Small intestine (tissue), 7 donors: Measurements from ENCODE around the gene NFIX. TPM values are rescaled to one million over a fixed set of nuclear protein-coding genes. Genes with fewer than 3 reads are reported as not detected.
A peak's percentile ranks its signal among the peaks of the same experiment; 100 is the strongest.

Source experiments
- DNase-seq, 2 donors: peaks; one replicate each; pipeline versions ENCODE4 v3.0.0 to v3.0.0-alpha.2; 2013
- FAIRE-seq: peaks from 2 replicates; lab custom pipeline; 2012; peaks lifted over from hg19 to GRCh38; lab: Jason Lieb, UNC
- H3K27ac ChIP-seq, 3 donors: one replicate each; pipeline ENCODE4 v1.5.1; 2013; ENCODE audit warnings: low read length in 2 of 3, mild to moderate bottlenecking in 2 of 3, control low read depth in 1 of 3, inconsistent platforms in 1 of 3, low read depth in 1 of 3, moderate library complexity in 1 of 3
- H3K27me3 ChIP-seq, 3 donors: one replicate each; pipeline ENCODE4 v1.6.1; 2013; ENCODE audit warnings: low read length in 3 of 3, inconsistent platforms in 1 of 3; ENCODE audit not compliant: control insufficient read depth in 3 of 3, insufficient read depth in 3 of 3
- H3K36me3 ChIP-seq, 3 donors: one replicate each; pipeline ENCODE4 v1.6.1; 2013; ENCODE audit warnings: low read length in 3 of 3, inconsistent platforms in 1 of 3, low read depth in 1 of 3, mild to moderate bottlenecking in 1 of 3, moderate library complexity in 1 of 3; ENCODE audit not compliant: control insufficient read depth in 3 of 3, insufficient read depth in 2 of 3
- H3K4me1 ChIP-seq, 3 donors: one replicate each; pipeline ENCODE4 v1.6.1; 2013; ENCODE audit warnings: low read length in 2 of 3, inconsistent platforms in 1 of 3, low read depth in 1 of 3, mild to moderate bottlenecking in 1 of 3, moderate library complexity in 1 of 3; ENCODE audit not compliant: control insufficient read depth in 3 of 3, insufficient read depth in 2 of 3
- H3K4me3 ChIP-seq, 3 donors: one replicate each; pipeline ENCODE4 v1.5.1; 2013; ENCODE audit warnings: low read length in 3 of 3, control low read depth in 1 of 3, inconsistent platforms in 1 of 3, low read depth in 1 of 3, mild to moderate bottlenecking in 1 of 3, moderate library complexity in 1 of 3
- H3K9me3 ChIP-seq, 2 donors: one replicate each; pipeline ENCODE4 v1.6.1; 2013; ENCODE audit warnings: low read depth in 1 of 2, low read length in 1 of 2; ENCODE audit not compliant: control insufficient read depth in 2 of 2, insufficient read depth in 1 of 2
- WGBS, 3 donors: extraction: QIAGEN DNeasy Blood & Tissue Kit; methylation state at CpG; one replicate each; pipeline ENCODE4 v1.1.7; 2013; 5-methylcytosine and 5-hydroxymethylcytosine counted together
- polyA plus RNA-seq, 4 donors: library from polyadenylated mRNA; stranded (reverse) in 3 of 4; unstranded in 1 of 4; fragments of 200-250 nt in 3 of 4; fragments of 120-200 nt in 1 of 4; gene quantifications; one replicate each; pipeline versions ENCODE4 v1.2.1 to v1.2.3, GENCODE V29; 2013
- donor health status: healthy with polysubstance abuse.
- donor health status: control.
- donor health status: control.
- donor health status: Bipolar disorder and iron deficiency.
- donor health status: healthy.

The NFIX gene
- polyA plus RNA-seq, 4 donors: 2.9 to 31.4 (median 10.0) TPM

DNA sequence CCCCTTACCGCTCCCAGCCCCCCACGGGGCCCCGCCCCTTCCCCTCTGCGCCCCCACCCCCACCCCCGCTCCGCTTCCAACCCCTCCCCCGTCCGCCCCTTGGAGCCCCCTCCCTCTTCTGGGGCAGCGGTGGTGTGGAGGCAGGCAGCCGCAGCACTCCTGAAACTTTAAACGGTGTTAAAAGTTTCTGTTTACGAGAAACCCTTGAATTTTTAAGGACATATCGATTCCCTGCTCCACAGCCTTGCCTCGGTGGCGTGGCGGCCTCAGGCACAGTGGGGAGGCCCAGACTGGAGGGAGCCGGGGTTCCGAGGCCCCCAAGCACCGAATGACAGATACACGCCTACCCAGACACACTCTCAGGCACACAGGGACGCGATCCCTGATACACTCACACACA is 4.8 kb upstream of the NFIX start:
- no peaks in the 10 kb centered on the region for H3K9me3 ChIP-seq
- DNase-seq: no peak
- 45 to 67% (median 58%) methylated on average over 18 to 22 of the region's 22 CpGs for WGBS, 3 donors
- peaks cover 0 to 80% (median 0%) of the 10 kb centered on the region in 3 donors for H3K27me3 ChIP-seq
- no peak overlapping the region for H3K4me3 ChIP-seq
- no peak for FAIRE-seq
- no peak overlapping the region for H3K27ac ChIP-seq
- H3K36me3 ChIP-seq: no peaks in the 10 kb centered on the region
- peaks cover 0 to 12% (median 0%) of the 10 kb centered on the region in 3 donors for H3K4me1 ChIP-seq

DNA sequence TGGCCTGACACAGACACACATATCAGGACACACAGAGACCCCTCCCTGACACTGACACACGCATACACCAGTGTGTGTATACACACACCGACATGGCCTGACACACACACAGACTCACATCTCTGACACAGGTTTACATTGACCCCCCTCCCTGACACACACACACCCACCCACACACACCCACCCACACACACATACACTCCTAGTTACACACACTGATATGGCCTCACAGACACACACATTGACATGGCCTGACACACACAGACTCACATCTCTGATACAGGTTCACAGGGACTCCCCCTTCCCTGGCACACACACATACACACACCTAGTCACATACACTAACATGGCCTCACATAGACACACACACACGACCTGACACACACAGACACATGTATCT is 4.4 kb upstream of the NFIX start:
- Histone ChIP-seq H3K36me3 (no peaks in the 10 kb centered on the region), H3K27me3 (peaks cover 0 to 76% (median 0%) of the 10 kb centered on the region in 3 donors), H3K27ac (no peak overlapping the region), H3K4me3 (no peak overlapping the region), H3K4me1 (peaks cover 0 to 8% (median 0%) of the 10 kb centered on the region in 3 donors), H3K9me3 (no peaks in the 10 kb centered on the region)
- DNase-seq: no peak
- WGBS, 3 donors: 60 to 73% (median 67%) methylated on average over 3 of the region's 3 CpGs
- no peak for FAIRE-seq

DNA sequence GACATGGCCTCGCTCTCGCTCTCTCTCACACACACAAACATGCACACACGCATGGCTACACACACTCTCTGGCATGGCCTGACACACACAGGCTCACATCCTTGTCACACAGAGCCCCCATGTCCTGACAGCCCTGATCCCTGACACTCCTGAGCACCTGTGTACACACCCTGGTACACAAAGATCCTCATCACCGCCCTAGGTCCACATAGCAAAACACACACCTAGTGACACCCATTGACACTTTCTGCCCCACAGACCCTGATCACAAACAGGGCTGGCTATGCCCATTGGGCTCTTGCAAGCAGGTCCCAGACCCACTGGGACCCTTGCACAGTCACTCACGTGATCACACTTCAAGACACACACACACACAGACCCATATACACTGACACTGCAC is 4.0 kb upstream of the NFIX start:
- 87 to 95% (median 92%) methylated on average over 5 of the region's 5 CpGs for WGBS, 3 donors
- peaks cover 0 to 76% (median 0%) of the 10 kb centered on the region in 3 donors for H3K27me3 ChIP-seq
- H3K4me1 ChIP-seq: peaks cover 0 to 5% (median 0%) of the 10 kb centered on the region in 3 donors
- DNase-seq (peak in 1 of 2 donors; percentile 31), FAIRE-seq (no peak)
- H3K4me3 ChIP-seq: no peak overlapping the region
- H3K9me3 ChIP-seq: no peaks in the 10 kb centered on the region
- H3K36me3 ChIP-seq: no peaks in the 10 kb centered on the region
- no peak overlapping the region for H3K27ac ChIP-seq

DNA sequence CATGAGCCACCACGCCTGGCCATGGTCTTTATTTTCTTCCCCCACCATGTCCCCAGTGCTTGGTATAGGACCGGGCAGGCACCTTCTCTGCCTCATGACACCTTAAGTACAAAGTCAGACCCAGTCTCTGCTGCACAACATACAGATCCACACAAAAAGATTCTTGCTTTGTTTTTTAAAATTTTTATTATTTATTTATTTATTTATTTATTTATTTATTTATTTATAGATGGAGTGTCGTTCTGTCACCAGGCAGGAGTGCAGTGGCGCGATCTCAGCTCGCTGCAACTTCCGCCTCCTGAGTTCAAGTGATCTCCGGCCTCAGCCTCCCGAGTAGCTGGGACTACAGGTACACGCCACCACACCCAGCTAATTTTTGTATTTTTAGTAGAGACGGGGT is 2.5 kb upstream of the NFIX start:
- Histone ChIP-seq H3K27me3 (peaks cover 0 to 77% (median 0%) of the 10 kb centered on the region in 3 donors), H3K9me3 (no peaks in the 10 kb centered on the region), H3K36me3 (no peaks in the 10 kb centered on the region), H3K27ac (no peak overlapping the region), H3K4me3 (no peak overlapping the region), H3K4me1 (peaks cover 0 to 5% (median 0%) of the 10 kb centered on the region in 3 donors)
- FAIRE-seq (no peak), DNase-seq (no peak)
- 93 to 94% (median 93%) methylated on average over 11 of the region's 11 CpGs for WGBS, 3 donors

DNA sequence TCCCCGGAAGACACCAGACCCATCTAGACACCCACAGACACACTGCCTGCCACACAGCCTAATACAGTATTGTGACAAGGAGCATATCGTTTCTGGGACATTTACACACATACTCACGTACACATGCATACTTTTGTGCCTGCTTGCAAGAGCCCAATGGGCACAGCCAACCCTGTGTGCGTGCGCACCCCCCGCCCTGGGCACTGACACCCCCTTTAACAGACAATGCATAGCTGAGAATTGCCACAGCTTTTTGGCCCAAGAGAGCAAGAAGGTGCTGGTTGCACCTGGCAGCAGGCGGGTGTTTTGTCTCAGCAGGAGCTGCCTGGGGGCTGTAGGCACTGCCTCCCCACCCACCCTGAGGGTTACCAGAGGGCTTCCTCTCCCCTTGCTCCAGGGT is 1.7 kb upstream of the NFIX start:
- Histone ChIP-seq H3K27me3 (peaks cover 0 to 79% (median 0%) of the 10 kb centered on the region in 3 donors), H3K9me3 (no peaks in the 10 kb centered on the region), H3K4me3 (no peak overlapping the region), H3K36me3 (no peaks in the 10 kb centered on the region), H3K27ac (no peak overlapping the region), H3K4me1 (peaks cover 0 to 5% (median 0%) of the 10 kb centered on the region in 3 donors)
- FAIRE-seq (no peak), DNase-seq (no peak)
- 85 to 90% (median 89%) methylated on average over 7 of the region's 7 CpGs for WGBS, 3 donors

DNA sequence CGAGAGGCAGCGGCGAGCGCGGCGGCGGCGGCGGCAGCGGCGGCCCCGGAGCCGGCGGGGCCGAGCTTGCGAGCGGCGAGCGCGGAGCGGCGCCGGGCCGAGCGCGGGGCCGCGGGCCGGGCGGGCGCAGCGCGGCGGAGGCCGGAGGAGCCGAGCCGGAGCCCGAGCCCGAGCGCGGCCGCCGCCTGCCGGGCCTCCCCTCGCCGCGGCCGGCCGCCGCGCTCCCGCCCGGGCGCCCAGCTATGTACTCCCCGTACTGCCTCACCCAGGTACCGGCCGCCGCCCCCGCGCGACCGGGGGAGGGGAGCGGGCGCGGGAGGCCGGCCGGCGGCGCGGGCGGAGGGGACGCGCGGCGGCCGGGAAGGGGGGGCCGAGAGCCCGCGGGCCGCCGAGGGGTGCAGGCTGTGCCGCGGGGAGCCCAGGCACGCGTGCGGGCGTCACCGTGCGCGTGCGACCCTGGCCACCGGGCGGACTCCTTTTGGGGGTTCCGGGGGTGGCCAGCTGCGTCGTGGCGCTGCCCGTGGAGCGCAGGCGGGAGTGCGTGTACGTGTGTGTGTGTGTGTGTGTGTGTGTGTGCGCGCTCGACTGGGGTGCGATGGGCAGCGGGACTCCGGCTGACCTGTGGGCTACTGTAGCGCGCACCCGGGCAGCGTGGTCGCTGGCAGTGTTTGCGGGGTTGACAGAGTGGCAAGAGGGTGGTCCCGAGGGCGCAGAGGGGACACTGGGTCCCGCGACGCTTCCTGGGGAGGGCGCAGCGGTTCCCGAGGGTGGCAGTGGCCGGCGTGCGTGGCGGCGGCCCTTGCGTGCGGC is 526 bp downstream of the NFIX start:
- Histone ChIP-seq H3K4me3 (peak overlapping the region; percentile 50 to 82 (median 60)), H3K36me3 (peaks cover 0 to 5% (median 0%) of the 10 kb centered on the region in 3 donors), H3K27me3 (peaks cover 0 to 81% (median 0%) of the 10 kb centered on the region in 3 donors), H3K9me3 (no peaks in the 10 kb centered on the region), H3K4me1 (peaks cover 0 to 5% (median 0%) of the 10 kb centered on the region in 3 donors), H3K27ac (peak overlapping the region in 2 of 3 donors; percentile 22 to 71)
- FAIRE-seq: no peak
- peak; percentile 26 to 49 for DNase-seq
- WGBS, 3 donors: 1 to 4% (median 1%) methylated on average over 37 to 129 of the region's 129 CpGs

DNA sequence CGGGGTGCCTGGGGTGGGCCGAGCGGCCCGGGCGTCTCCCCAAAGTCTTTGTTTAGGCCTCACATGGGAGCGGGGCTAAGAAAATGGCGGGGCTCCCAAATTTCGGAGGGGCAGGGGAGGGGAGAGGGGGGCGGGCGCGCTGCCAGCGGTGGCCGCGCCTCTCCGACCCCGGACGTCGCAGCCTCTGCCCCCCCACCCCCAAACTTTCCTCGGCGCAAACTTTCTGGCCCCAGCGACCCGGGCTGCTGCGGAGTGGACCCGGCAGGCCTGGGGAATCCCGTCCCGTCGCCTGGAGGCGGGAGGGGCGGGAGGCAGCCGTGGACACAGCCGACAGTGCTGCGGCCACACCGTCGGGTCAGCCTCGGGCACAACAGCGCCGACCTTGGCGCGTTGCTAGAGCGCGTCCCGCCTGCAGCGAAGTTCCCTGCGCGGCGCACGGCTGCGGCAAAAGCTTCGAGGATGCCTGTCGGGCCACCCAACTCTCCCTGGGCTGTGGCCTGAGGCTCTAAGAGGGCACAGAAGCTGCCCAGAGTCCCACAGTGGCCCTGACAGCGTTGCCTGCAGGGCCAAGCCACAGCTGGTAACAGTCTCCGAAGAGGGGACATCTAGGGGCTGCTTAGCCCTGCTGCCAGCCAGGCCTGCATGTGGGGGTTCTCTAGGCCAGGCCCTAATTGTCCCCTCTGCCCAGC is 1.3 kb downstream of the NFIX start:
- H3K4me1 ChIP-seq: peaks cover 0 to 5% (median 0%) of the 10 kb centered on the region in 3 donors
- H3K9me3 ChIP-seq: no peaks in the 10 kb centered on the region
- peak overlapping the region in 1 of 3 donors; percentile 71 for H3K27ac ChIP-seq
- peaks cover 0 to 5% (median 0%) of the 10 kb centered on the region in 3 donors for H3K36me3 ChIP-seq
- FAIRE-seq: no peak
- 8 to 21% (median 9%) methylated on average over 43 to 52 of the region's 52 CpGs for WGBS, 3 donors
- H3K27me3 ChIP-seq: peaks cover 0 to 82% (median 0%) of the 10 kb centered on the region in 3 donors
- DNase-seq: no peak
- peak overlapping the region; percentile 50 to 82 (median 60) for H3K4me3 ChIP-seq

DNA sequence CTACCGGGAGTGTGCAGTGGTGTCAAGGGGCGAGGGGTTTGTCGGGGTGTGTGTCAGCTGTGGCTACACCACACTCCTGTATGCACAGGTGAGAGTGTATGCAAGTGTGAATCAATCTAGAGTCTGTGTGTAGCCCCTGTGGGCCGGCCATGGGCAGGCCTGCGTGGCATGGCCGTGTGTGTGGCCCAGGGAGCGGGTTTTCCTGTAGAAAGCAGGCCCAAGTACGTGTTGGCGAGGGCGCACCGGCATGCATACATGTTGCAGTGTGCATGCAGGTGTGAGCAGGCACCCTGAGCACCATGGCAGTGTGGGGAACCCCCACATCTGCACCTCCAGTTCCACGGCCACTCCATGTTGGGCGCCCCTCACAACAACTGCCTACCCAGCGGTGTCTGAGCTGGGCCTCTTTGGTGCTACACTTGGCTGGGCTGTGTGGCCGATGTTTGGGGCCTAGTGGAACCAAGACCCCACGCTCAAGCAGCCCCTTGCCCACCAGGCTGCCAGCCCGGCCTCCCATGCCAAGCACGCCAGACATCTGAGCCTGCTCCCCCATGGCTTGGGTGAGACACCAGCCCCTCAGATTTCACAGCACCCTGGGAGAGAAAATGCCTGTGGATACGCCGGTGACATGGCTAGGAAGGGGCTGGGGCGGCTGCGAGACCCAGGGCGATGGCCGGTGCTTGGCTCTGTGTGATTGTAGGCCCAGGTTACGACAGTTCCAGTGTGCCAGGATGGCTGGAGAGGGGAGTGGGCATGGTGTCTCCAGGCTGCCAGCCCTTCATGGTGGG is 2.1 kb downstream of the NFIX start:
- H3K27ac ChIP-seq: peak overlapping the region in 1 of 3 donors; percentile 25
- peaks cover 0 to 5% (median 0%) of the 10 kb centered on the region in 3 donors for H3K4me1 ChIP-seq
- peak overlapping the region in 1 of 3 donors; percentile 50 for H3K4me3 ChIP-seq
- DNase-seq (no peak), FAIRE-seq (no peak)
- peaks cover 0 to 5% (median 0%) of the 10 kb centered on the region in 3 donors for H3K36me3 ChIP-seq
- H3K27me3 ChIP-seq: peaks cover 0 to 84% (median 0%) of the 10 kb centered on the region in 3 donors
- WGBS, 3 donors: 84 to 93% (median 90%) methylated on average over 25 of the region's 25 CpGs
- no peaks in the 10 kb centered on the region for H3K9me3 ChIP-seq
